Cardiac fibroblast (primary cell): Measurements from ENCODE around the gene HIVEP1.

Source experiments
- DNase-seq, 2 donors: peaks; one replicate each; pipeline versions ENCODE4 v3.0.0 to v3.0.0-alpha.2; 2010; ENCODE audit warnings: low read depth in 2 of 2
- H3K4me3 ChIP-seq, 2 donors: replicated peaks in 1 of 2; 1 replicate in 1 of 2; 2 replicates in 1 of 2; pipeline ENCODE4 v1.5.1; 2011; ENCODE audit warnings: low read depth in 2 of 2, low read length in 2 of 2, mild to moderate bottlenecking in 2 of 2, moderate library complexity in 1 of 2
- CTCF ChIP-seq: IDR thresholded peaks from one replicate; pipeline ENCODE4 v1.5.1; 2011; ENCODE audit warnings: low read depth, mild to moderate bottlenecking, low read length, inconsistent platforms

HIVEP1 gene

GRCh38 chr6:12009876-12010634 is 2.1 kb upstream of the HIVEP1 start:
- TF ChIP-seq CTCF, result no peak
- DNase-seq, result peak; percentile 81 to 84
- peak overlapping the region; percentile 59 to 67 for H3K4me3 ChIP-seq

- no peak for TF ChIP-seq CTCF
- peak overlapping the region; percentile 59 to 67 for H3K4me3 ChIP-seq
- DNase-seq, result no peak
Observed at GRCh38 chr6:12010635-12011275, 1.4 kb upstream of the HIVEP1 start.

- DNase-seq, result peak; percentile 98 to 99
- H3K4me3 ChIP-seq, result peak overlapping the region; percentile 49 to 84
Observed at GRCh38 chr6:12011276-12012037, 655 bp upstream of the HIVEP1 start.

GRCh38 chr6:12012558-12013306 is 620 bp downstream of the HIVEP1 start:
- H3K4me3 ChIP-seq, result peak overlapping the region; percentile 84 to 94
- DNase-seq, result peak; percentile 92 to 94
- TF ChIP-seq CTCF, result no peak

More at GRCh38 chr6:12011276-12012037, 655 bp upstream of the HIVEP1 start:
- TF ChIP-seq CTCF, result no peak

GRCh38 chr6:12013307-12013719 is 1.2 kb downstream of the HIVEP1 start:
- no peak for TF ChIP-seq CTCF
- H3K4me3 ChIP-seq, result peak overlapping the region; percentile 84 to 94
- DNase-seq, result no peak
